HepG2 (cell line): Measurements from ENCODE around the gene ZXDC. TPM values are rescaled to one million over a fixed set of nuclear protein-coding genes. Genes with fewer than 3 reads are reported as not detected.

ENCODE experiments used
- BORCS8-MEF2B ChIP-seq: sonication (generic); formaldehyde crosslinking; IDR thresholded peaks from 2 replicates; pipeline ENCODE4 v1.8.0; 2022; ENCODE audit warnings: mild to moderate bottlenecking, missing genetic modification reagents
- CBX2 ChIP-seq, 2 experiments: fragments of 200-600 bp in 1 of 2; sonication (generic); formaldehyde crosslinking in 1 of 2; IDR thresholded peaks; 2 replicates each; pipeline versions ENCODE4 v1.7.0 to v1.8.1; 2018 to 2022; ENCODE audit warnings: low read depth in 2 of 2, low read length in 1 of 2, mild to moderate bottlenecking in 1 of 2, missing genetic modification reagents in 1 of 2
- HDAC2 ChIP-seq: sonication (generic); formaldehyde crosslinking; IDR thresholded peaks from 2 replicates; pipeline ENCODE4 v1.4.0; 2020; ENCODE audit warnings: missing genetic modification reagents
- KAT7 ChIP-seq: IDR thresholded peaks from 2 replicates; pipeline ENCODE4 v1.6.1; 2018; ENCODE audit warnings: borderline replicate concordance, missing compliant biosample characterization
- KDM2A ChIP-seq: sonication (generic); formaldehyde crosslinking; IDR thresholded peaks from 2 replicates; pipeline ENCODE4 v1.4.0; 2020; ENCODE audit warnings: low read depth, missing genetic modification reagents, borderline replicate concordance
- KLF16 ChIP-seq, 2 experiments: sonication (generic) in 1 of 2; formaldehyde crosslinking in 1 of 2; IDR thresholded peaks; 2 replicates each; pipeline versions ENCODE4 v1.6.1 to v1.8.0; 2016 to 2023; ENCODE audit warnings: missing genetic modification reagents in 2 of 2, missing compliant biosample characterization in 1 of 2
- KMT2B ChIP-seq: IDR thresholded peaks from 2 replicates; pipeline ENCODE4 v1.6.1; 2016; ENCODE audit warnings: missing genetic modification reagents, missing compliant biosample characterization
- NFYC ChIP-seq: IDR thresholded peaks from 2 replicates; pipeline ENCODE4 v1.6.1; 2016; ENCODE audit warnings: missing genetic modification reagents, missing compliant biosample characterization
- POLR2A ChIP-seq, 2 experiments: IDR thresholded peaks; 2 replicates each; pipeline ENCODE4 v1.6.1; 2011; ENCODE audit warnings: low read depth in 2 of 2, low read length in 2 of 2, mild to moderate bottlenecking in 1 of 2, moderate library complexity in 1 of 2; ENCODE audit not compliant: insufficient read depth in 1 of 2
- PRDM4 ChIP-seq: sonication (generic); formaldehyde crosslinking; IDR thresholded peaks from 2 replicates; pipeline ENCODE4 v1.9.0; 2021; ENCODE audit warnings: missing genetic modification reagents, borderline replicate concordance
- RBAK ChIP-seq: sonication (generic); formaldehyde crosslinking; IDR thresholded peaks from 2 replicates; pipeline ENCODE4 v1.5.1; 2020; ENCODE audit warnings: mild to moderate bottlenecking, missing genetic modification reagents
- SNAPC2 ChIP-seq: sonication (generic); formaldehyde crosslinking; IDR thresholded peaks from 2 replicates; pipeline ENCODE4 v1.8.1; 2022; ENCODE audit warnings: mild to moderate bottlenecking, missing genetic modification reagents
- TEF ChIP-seq: sonication (generic); formaldehyde crosslinking; IDR thresholded peaks from 2 replicates; pipeline ENCODE4 v1.5.0; 2020; ENCODE audit warnings: missing genetic modification reagents
- ZBTB25 ChIP-seq: IDR thresholded peaks from 2 replicates; pipeline ENCODE4 v1.6.1; 2018; ENCODE audit warnings: missing genetic modification reagents
- ZNF101 ChIP-seq: sonication (generic); formaldehyde crosslinking; IDR thresholded peaks from 2 replicates; pipeline ENCODE4 v1.4.0; 2020; ENCODE audit warnings: mild to moderate bottlenecking, low read depth, missing genetic modification reagents, borderline replicate concordance
- ZNF296 ChIP-seq: sonication (generic); formaldehyde crosslinking; conservative IDR thresholded peaks from 2 replicates; pipeline ENCODE4 v1.5.0; 2020; ENCODE audit warnings: mild to moderate bottlenecking, missing genetic modification reagents
- ZNF33A ChIP-seq: sonication (generic); formaldehyde crosslinking; IDR thresholded peaks from 2 replicates; pipeline ENCODE4 v1.5.1; 2020; ENCODE audit warnings: missing genetic modification reagents, mild to moderate bottlenecking, moderate library complexity, borderline replicate concordance
- ZNF343 ChIP-seq: sonication (generic); formaldehyde crosslinking; IDR thresholded peaks from 2 replicates; pipeline ENCODE4 v1.4.0; 2020; ENCODE audit warnings: mild to moderate bottlenecking, missing genetic modification reagents
- ZNF451 ChIP-seq: sonication (generic); formaldehyde crosslinking; IDR thresholded peaks from 2 replicates; pipeline ENCODE4 v1.5.0; 2020; ENCODE audit warnings: mild to moderate bottlenecking, missing genetic modification reagents
- ZNF629 ChIP-seq: sonication (generic); formaldehyde crosslinking; conservative IDR thresholded peaks from 2 replicates; pipeline ENCODE4 v1.5.0; 2020; ENCODE audit warnings: missing genetic modification reagents
- ZNF775 ChIP-seq: sonication (generic); formaldehyde crosslinking; IDR thresholded peaks from 2 replicates; pipeline ENCODE4 v1.4.0; 2020; ENCODE audit warnings: missing genetic modification reagents, mild to moderate bottlenecking, moderate library complexity, borderline replicate concordance
- polyA plus RNA-seq, 8 experiments: library from polyadenylated mRNA; depleted of rRNA in 3 of 8; stranded (reverse) in 7 of 8; unstranded in 1 of 8; fragments of >200 nt; fragmentation: Illumina TruSeq in 4 of 8; extraction: Trizol in 4 of 8; gene quantifications; 2 replicates each; pipeline versions ENCODE4 v1.2.1 to v1.2.3, GENCODE V29; 2011 to 2016; ENCODE audit warnings: low read depth in 4 of 8, missing spikeins in 1 of 8, mixed read lengths in 1 of 8; ENCODE audit not compliant: insufficient read depth in 1 of 8
- total RNA-seq, 5 experiments: library from RNA; depleted of rRNA; stranded (reverse); fragments of >200 nt; fragmentation: Illumina TruSeq; extraction: Trizol; gene quantifications; 2 replicates each; pipeline ENCODE4 v1.2.3, GENCODE V29; 2016; ENCODE audit warnings: low read depth in 1 of 5
- TF ChIP-seq, protein P1 (sequence below): sonication (generic); formaldehyde crosslinking; IDR thresholded peaks from 2 replicates; pipeline ENCODE4 v1.5.1; 2020; ENCODE audit warnings: mild to moderate bottlenecking, moderate library complexity, missing genetic modification reagents

Gene ZXDC
- total and polyA plus RNA-seq, 2 of the 13 experiments (the other 11 are each of a cell fraction or from before 2014, with no cell fraction given) = 17.6 to 21.2 TPM

DNA sequence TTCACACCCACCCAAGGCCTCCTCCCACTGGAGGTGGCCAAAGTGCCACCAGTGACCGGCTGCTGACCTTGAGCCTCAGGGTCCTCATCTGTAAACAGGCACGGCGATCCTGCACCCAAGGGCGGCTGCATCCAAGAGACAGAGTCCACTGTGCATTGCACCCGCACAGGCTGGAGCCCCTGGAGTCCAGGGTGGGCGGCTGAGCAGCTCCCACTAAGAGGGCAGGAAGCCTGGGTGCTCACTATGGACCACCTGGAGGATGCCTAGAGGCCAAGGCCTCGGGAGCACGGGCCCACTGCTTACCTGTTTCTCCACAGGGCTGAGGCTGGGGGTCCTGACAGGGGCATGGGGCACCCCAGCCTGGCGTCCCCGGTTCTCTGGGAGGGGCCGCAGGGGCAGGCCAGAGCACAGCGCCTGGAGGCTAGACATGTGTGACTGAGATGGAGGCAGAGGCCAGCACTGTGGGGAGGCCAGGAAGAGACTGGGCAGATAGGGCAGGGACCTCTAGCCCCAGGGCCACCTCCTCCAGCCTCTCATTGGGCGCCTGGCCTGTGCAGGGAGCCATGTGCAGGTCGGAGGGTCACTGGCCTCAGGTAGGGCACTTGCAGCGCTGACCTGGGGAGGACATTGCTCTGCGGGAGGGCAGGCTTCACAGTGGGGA lies 41.7 kb upstream of the ZXDC start, which contains the start of gene UROC1 (continued):
- TF ChIP-seq ZBTB25 = no peak
- peak; percentile 37; the same call in 1 of the 2 replicates for TF ChIP-seq NFYC (CRISPR knock-in tag)
- TF ChIP-seq RBAK (CRISPR knock-in tag) = no peak
- TF ChIP-seq, protein P1, sequence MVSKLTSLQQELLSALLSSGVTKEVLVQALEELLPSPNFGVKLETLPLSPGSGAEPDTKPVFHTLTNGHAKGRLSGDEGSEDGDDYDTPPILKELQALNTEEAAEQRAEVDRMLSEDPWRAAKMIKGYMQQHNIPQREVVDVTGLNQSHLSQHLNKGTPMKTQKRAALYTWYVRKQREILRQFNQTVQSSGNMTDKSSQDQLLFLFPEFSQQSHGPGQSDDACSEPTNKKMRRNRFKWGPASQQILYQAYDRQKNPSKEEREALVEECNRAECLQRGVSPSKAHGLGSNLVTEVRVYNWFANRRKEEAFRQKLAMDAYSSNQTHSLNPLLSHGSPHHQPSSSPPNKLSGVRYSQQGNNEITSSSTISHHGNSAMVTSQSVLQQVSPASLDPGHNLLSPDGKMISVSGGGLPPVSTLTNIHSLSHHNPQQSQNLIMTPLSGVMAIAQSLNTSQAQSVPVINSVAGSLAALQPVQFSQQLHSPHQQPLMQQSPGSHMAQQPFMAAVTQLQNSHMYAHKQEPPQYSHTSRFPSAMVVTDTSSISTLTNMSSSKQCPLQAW (CRISPR knock-in tag) = peak; percentile 59; the same call in 1 of the 2 replicates
- no peak; the same call in none of the 2 replicates for TF ChIP-seq ZNF451 (CRISPR knock-in tag)
- TF ChIP-seq ZNF296 (CRISPR knock-in tag) = peak; percentile 67; the same call in 1 of the 2 replicates
- no peak for TF ChIP-seq ZNF101 (CRISPR knock-in tag)
- no peak for TF ChIP-seq ZNF343 (CRISPR knock-in tag)
- TF ChIP-seq KMT2B = no peak
- TF ChIP-seq TEF = no peak
- no peak for TF ChIP-seq SNAPC2 (CRISPR knock-in tag)
- TF ChIP-seq KDM2A (CRISPR knock-in tag) = peak; percentile 62
- TF ChIP-seq BORCS8-MEF2B = peak; percentile 81
- no peak for TF ChIP-seq ZNF33A (CRISPR knock-in tag)
- TF ChIP-seq HDAC2 (CRISPR knock-in tag) = peak; percentile 83
- peak in 1 of 2 experiments; percentile 40; a peak in 1 of 4 replicates for TF ChIP-seq KLF16 (CRISPR knock-in tag; IDR thresholded peaks at IDR 0.05)
- no peak for TF ChIP-seq PRDM4 (CRISPR knock-in tag)
- no peak for TF ChIP-seq POLR2A (IDR thresholded peaks at IDR 0.05; ENCODE audit: insufficient read depth in 1 of 2, low read depth in 2 of 2, low read length in 2 of 2)
- TF ChIP-seq ZNF629 (CRISPR knock-in tag) = peak; percentile 55
- TF ChIP-seq CBX2 (IDR thresholded peaks at IDR 0.05; ENCODE audit: low read depth, low read length) = no peak
- TF ChIP-seq CBX2 (CRISPR knock-in tag; IDR thresholded peaks at IDR 0.05; ENCODE audit: low read depth) = 0 out of 2 replicates have a peak, but pooled peaks have one; percentile 69
- TF ChIP-seq ZNF775 (CRISPR knock-in tag) = 0 out of 2 replicates have a peak, but pooled peaks have one; percentile 36
- no peak for TF ChIP-seq KAT7 (CRISPR knock-in tag)
